ENCODE results near the gene RGS9. TPM values are rescaled to one million over a fixed set of nuclear protein-coding genes. Genes with fewer than 3 reads are reported as not detected.

Gene RGS9
- total RNA-seq, 2 donors from 2014 or later, result 7.4 to 9.9 TPM

DNA sequence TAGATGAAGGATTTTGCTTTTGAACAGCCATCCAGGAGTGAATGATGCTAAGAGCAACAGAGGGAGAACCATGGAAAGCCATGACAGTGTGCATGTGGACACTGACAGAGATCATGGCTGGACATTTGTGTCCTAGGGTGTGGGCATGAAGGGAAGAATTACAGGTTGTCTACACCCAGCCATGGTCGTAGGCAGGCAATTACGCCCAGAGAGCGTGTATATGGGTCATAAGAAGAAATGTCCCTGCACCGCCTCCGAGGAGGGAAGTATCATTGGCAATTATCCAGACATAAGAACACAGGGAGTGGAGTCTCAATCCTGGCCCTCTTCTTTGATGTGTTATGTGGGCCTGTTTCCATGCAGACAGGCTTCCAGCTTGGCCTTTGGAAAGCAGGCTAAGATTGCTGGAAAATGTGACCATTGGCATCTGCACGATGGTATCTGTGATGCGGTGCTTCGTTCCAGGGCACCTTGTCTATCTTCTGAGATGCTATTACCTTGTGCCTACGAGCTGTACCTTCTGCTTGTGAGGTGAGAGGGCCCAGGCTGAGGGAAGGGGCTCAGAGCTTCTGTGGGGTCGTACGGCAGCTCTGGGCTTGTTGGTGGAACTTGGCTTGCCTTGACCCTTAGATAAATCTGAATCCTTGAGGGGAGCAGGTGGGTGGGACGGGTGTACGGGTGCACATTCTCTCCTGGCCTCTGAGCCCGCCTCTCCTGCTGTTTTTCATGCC, 19.8 kb downstream of the RGS9 start:
- H3K4me1 ChIP-seq, result peaks cover 19% of the 10 kb centered on the region
- DNase-seq, result peak; percentile 32
- intact Hi-C loops (cut with DNase I), result no loop called here
- H3K9ac ChIP-seq (ENCODE audit: low read depth in 2 of 2, low read length in 2 of 2), result peak overlapping the region; percentile 28 to 51
- H3K36me3 ChIP-seq, result no peaks in the 10 kb centered on the region
- no peak for TF ChIP-seq CTCF (IDR thresholded peaks at IDR 0.05)
- H3K4me3 ChIP-seq, result no peak overlapping the region
- no peaks in the 10 kb centered on the region for H3K27me3 ChIP-seq
- H3K9me3 ChIP-seq, result no peaks in the 10 kb centered on the region
- H3K27ac ChIP-seq, result peak overlapping the region; percentile 87

GRCh38 chr17:65158041-65158440, 20.9 kb downstream of the RGS9 start:
- Histone ChIP-seq H3K9ac (ENCODE audit: low read depth in 2 of 2, low read length in 2 of 2) (no peak overlapping the region), H3K4me1 (peaks cover 19% of the 10 kb centered on the region), H3K4me3 (no peak overlapping the region), H3K9me3 (no peaks in the 10 kb centered on the region), H3K27ac (no peak overlapping the region), H3K27me3 (no peaks in the 10 kb centered on the region), H3K36me3 (no peaks in the 10 kb centered on the region)
- no peak for TF ChIP-seq CTCF (IDR thresholded peaks at IDR 0.05)
- DNase-seq, result no peak
- intact Hi-C loops (cut with DNase I), result no loop called here

DNA sequence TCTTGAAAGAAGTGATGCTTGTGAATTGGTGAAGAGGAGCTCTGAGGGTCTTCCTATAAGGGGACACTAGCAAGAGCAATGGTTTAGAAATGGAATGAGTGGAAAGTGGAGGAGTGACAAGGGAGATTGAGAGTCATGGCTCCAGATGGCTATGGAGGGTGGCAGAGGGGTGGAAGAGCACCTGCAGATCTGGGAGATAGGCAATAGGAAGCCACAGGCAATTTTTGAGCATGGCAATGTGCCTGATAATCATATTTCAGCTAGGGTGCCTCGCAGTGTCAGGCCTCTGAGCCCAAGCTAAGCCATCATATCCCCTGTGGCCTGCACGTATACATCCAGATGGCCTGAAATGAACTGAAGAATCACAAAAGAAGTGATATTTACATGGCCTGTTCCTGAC, 21.5 kb downstream of the RGS9 start:
- no peak overlapping the region for H3K27ac ChIP-seq
- H3K27me3 ChIP-seq, result no peaks in the 10 kb centered on the region
- DNase-seq, result no peak

GRCh38 chr17:65160516-65160915, 23.3 kb downstream of the RGS9 start:
- Histone ChIP-seq H3K9ac (ENCODE audit: low read depth in 2 of 2, low read length in 2 of 2) (no peak overlapping the region), H3K4me3 (no peak overlapping the region), H3K36me3 (no peaks in the 10 kb centered on the region), H3K4me1 (peaks cover 9% of the 10 kb centered on the region), H3K9me3 (no peaks in the 10 kb centered on the region), H3K27ac (no peak overlapping the region), H3K27me3 (no peaks in the 10 kb centered on the region)
- TF ChIP-seq CTCF (IDR thresholded peaks at IDR 0.05), result no peak
- DNase-seq, result no peak
- intact Hi-C loops (cut with DNase I), result no loop called here

More for the DNA sequence above, 21.5 kb downstream of the RGS9 start:
- intact Hi-C loops (cut with DNase I), result no loop called here
- no peak for TF ChIP-seq CTCF (IDR thresholded peaks at IDR 0.05)
- Histone ChIP-seq H3K36me3 (no peaks in the 10 kb centered on the region), H3K9me3 (no peaks in the 10 kb centered on the region), H3K4me1 (peaks cover 19% of the 10 kb centered on the region), H3K9ac (ENCODE audit: low read depth in 2 of 2, low read length in 2 of 2) (no peak overlapping the region), H3K4me3 (no peak overlapping the region)

DNA sequence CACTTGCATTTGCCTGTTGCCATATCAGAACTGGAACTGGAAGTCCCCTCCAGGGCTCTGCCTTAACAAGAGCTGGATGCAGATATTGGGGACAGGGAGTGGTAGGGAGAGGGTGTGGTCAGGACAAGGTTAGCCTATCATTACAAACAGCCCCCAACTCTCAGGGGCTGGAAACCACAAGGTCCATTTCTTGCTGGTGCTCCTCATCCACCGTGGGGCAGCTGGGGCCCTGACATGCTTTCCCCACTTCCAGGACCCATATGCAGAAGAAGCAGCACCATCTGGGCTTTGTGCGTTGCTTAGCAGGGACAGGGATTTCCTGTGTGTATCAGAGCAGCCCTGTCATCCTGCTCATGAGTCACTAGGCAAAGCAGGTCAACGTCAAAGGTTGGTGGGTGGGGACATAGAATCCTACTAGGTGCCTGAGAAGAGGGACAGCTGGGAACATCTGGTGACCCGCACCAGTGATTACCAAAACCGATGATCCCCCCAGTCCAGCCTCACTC, 26.9 kb downstream of the RGS9 start:
- intact Hi-C loops (cut with DNase I), result no loop called here
- Histone ChIP-seq H3K9ac (ENCODE audit: low read depth in 2 of 2, low read length in 2 of 2) (no peak overlapping the region), H3K4me3 (no peak overlapping the region), H3K27ac (no peak overlapping the region), H3K36me3 (no peaks in the 10 kb centered on the region), H3K27me3 (no peaks in the 10 kb centered on the region), H3K9me3 (no peaks in the 10 kb centered on the region), H3K4me1 (no peaks in the 10 kb centered on the region)
- no peak for DNase-seq
- no peak for TF ChIP-seq CTCF (IDR thresholded peaks at IDR 0.05)
